Panc1 (cell line): ENCODE data around the gene BRSK1. TPM values are rescaled to one million over a fixed set of nuclear protein-coding genes. Genes with fewer than 3 reads are reported as not detected.

Experiments used
- ATAC-seq: fragments of 200-7000 bp; cut with Tn5 transposase; 2 replicates; pipeline ENCODE4 v1.9.1; 2020; ENCODE audit warnings: mild to moderate bottlenecking, moderate library complexity
- BruUV-seq: library from RNA; stranded (reverse); fragments of 400-500 nt; replicated peaks from 2 replicates; lab custom pipeline; 2021; lab: Mats Ljungman, UMichigan
- CTCF ChIA-PET: fragments of 300-600 bp; sonication (Branson Sonifier 250); formaldehyde crosslinking; loops from one replicate; lab custom pipeline; 2022; ENCODE audit warnings: antibody characterized with exemption; lab: Charles Lee
- POLR2A ChIA-PET: fragments of 300-600 bp; sonication (Branson Sonifier 250); formaldehyde crosslinking; loops from one replicate; lab custom pipeline; 2022; ENCODE audit warnings: antibody characterized with exemption; lab: Charles Lee
- DNase-seq: peaks from one replicate; pipeline ENCODE4 v3.0.0-alpha.2; 2010; ENCODE audit warnings: low read depth, low spot score
- H3K27ac ChIP-seq: 2 replicates; pipeline ENCODE4 v1.5.1; 2011; ENCODE audit warnings: mild to moderate bottlenecking, low read length, inconsistent platforms
- H3K27me3 ChIP-seq: fragments of 200-500 bp; sonication (Bioruptor generic); 2 replicates; pipeline ENCODE4 v1.6.0; 2014; ENCODE audit warnings: low read length, inconsistent platforms; ENCODE audit not compliant: control insufficient read depth, insufficient read depth
- H3K36me3 ChIP-seq: fragments of 200-500 bp; sonication (Bioruptor generic); 2 replicates; pipeline ENCODE4 v1.5.1; 2014; ENCODE audit warnings: inconsistent platforms, mild to moderate bottlenecking, low read length, moderate library complexity; ENCODE audit not compliant: control insufficient read depth, insufficient read depth
- H3K4me1 ChIP-seq: 2 replicates; pipeline ENCODE4 v1.5.1; 2011; ENCODE audit warnings: inconsistent platforms, mild to moderate bottlenecking, low read length, moderate library complexity; ENCODE audit not compliant: control insufficient read depth, insufficient read depth
- H3K4me3 ChIP-seq, 2 experiments: 2 replicates each; pipeline ENCODE4 v1.5.1; 2011 to 2012; ENCODE audit warnings: low read depth in 2 of 2, low read length in 2 of 2, mild to moderate bottlenecking in 2 of 2, inconsistent platforms in 1 of 2, moderate library complexity in 1 of 2
- H3K9me3 ChIP-seq: fragments of 200-500 bp; sonication (Bioruptor generic); 2 replicates; pipeline ENCODE4 v1.5.1; 2014; ENCODE audit warnings: low read depth, mild to moderate bottlenecking, inconsistent platforms, low read length, moderate library complexity; ENCODE audit not compliant: control insufficient read depth, insufficient read depth
- POLR2AphosphoS5 ChIP-seq: IDR thresholded peaks from 2 replicates; pipeline ENCODE4 v1.6.1; 2012; ENCODE audit warnings: mild to moderate bottlenecking, low read depth, low read length, moderate library complexity
- SIN3A ChIP-seq: IDR thresholded peaks from 2 replicates; pipeline ENCODE4 v1.6.1; 2012; ENCODE audit warnings: low read depth, mild to moderate bottlenecking, low read length, moderate library complexity, borderline replicate concordance; ENCODE audit not compliant: insufficient read depth
- TCF7L2 ChIP-seq: IDR thresholded peaks from 2 replicates; pipeline ENCODE4 v1.6.1; 2011; ENCODE audit warnings: mild to moderate bottlenecking, low read depth, low read length, inconsistent platforms
- in situ Hi-C: cut with HindIII; loops from 2 replicates; pipeline ENCODE4 v1.10.0; 2016; ENCODE audit warnings: low sequenced_read_pairs, low pct_unique_long_range_greater_than_20kb
- intact Hi-C: fragments of 100-400 bp; cut with micrococcal nuclease; formaldehyde crosslinking; loops from one replicate; pipeline ENCODE4 v1.10.0; 2022; ENCODE audit not compliant: unreplicated experiment
- total RNA-seq: library from RNA; stranded (reverse); gene quantifications from one replicate; pipeline ENCODE4 v1.2.1, GENCODE V29; 2021; ENCODE audit not compliant: unreplicated experiment
- TF ChIP-seq, protein P1 (sequence below), 2 experiments: IDR thresholded peaks; 2 replicates each; pipeline ENCODE4 v1.6.1; 2011 to 2012; ENCODE audit warnings: low read depth in 2 of 2, control low read depth in 1 of 2, low read length in 1 of 2, mild to moderate bottlenecking in 1 of 2, moderate library complexity in 1 of 2; ENCODE audit not compliant: insufficient read depth in 1 of 2
- TF ChIP-seq, protein P2 (sequence below): fragments of 450-650 bp; IDR thresholded peaks from 2 replicates; pipeline ENCODE4 v1.5.1; 2017; ENCODE audit warnings: mild to moderate bottlenecking

BRSK1 gene
- total RNA-seq, 1 experiment from 2014 or later: 7.9 TPM

DNA sequence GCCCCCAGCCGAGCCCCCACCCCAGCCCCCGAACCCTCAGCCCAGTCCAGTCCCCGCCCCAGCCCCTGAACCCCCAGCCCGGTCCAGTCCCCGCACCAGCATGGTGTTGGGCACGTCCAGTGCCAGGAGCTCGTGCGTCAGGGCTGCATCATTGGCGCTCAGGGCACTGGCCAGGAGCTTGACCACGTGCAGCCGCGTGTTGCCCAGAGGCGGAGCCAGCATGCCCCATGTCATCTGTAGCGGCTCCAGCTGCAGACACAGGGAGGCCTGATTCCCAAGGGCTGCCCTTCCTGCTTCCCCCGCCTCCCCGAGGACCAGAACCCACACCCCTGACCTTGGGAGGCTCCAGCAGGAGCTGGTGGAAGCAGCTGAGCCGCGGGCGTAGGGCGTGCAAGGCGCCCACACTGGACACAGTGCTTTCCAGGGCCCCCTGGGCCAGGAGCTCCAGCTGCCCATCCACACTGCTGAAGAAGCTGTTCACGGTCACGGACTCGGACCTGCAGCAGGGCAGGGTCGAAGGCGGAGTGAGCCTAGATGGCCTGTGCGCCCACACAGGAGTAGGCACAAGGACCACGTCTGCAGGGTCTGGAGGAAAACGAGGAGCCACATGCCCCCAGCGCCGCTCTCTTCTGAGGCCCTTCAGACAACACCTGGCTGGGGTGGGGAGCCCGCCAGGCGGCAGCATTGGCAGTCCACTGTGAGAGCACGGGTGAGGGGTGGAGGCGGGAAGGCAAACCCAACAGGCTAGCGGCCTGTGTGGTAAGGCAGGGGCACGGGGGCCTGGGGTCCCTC, 42.5 kb upstream of the BRSK1 start:
- Histone ChIP-seq H3K4me1 (no peaks in the 10 kb centered on the region), H3K27ac (no peak overlapping the region), H3K4me3 (no peak overlapping the region), H3K9me3 (no peaks in the 10 kb centered on the region), H3K36me3 (peaks cover 21% of the 10 kb centered on the region; the same call in 1 of the 2 replicates), H3K27me3 (no peaks in the 10 kb centered on the region)
- intact Hi-C loops: no loop called here
- no peak for DNase-seq
- ATAC-seq: 0 out of 2 replicates have a peak, but pooled peaks have one; percentile 9
- ChIA-PET POLR2A (no interaction called here), CTCF (no interaction called here)
- no TSS peak for BruUV-seq
- in situ Hi-C loops: no loop called here
- TF ChIP-seq, protein P1, sequence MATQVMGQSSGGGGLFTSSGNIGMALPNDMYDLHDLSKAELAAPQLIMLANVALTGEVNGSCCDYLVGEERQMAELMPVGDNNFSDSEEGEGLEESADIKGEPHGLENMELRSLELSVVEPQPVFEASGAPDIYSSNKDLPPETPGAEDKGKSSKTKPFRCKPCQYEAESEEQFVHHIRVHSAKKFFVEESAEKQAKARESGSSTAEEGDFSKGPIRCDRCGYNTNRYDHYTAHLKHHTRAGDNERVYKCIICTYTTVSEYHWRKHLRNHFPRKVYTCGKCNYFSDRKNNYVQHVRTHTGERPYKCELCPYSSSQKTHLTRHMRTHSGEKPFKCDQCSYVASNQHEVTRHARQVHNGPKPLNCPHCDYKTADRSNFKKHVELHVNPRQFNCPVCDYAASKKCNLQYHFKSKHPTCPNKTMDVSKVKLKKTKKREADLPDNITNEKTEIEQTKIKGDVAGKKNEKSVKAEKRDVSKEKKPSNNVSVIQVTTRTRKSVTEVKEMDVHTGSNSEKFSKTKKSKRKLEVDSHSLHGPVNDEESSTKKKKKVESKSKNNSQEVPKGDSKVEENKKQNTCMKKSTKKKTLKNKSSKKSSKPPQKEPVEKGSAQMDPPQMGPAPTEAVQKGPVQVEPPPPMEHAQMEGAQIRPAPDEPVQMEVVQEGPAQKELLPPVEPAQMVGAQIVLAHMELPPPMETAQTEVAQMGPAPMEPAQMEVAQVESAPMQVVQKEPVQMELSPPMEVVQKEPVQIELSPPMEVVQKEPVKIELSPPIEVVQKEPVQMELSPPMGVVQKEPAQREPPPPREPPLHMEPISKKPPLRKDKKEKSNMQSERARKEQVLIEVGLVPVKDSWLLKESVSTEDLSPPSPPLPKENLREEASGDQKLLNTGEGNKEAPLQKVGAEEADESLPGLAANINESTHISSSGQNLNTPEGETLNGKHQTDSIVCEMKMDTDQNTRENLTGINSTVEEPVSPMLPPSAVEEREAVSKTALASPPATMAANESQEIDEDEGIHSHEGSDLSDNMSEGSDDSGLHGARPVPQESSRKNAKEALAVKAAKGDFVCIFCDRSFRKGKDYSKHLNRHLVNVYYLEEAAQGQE (IDR thresholded peaks at IDR 0.05; ENCODE audit: insufficient read depth in 1 of 2, low read depth in 2 of 2, low read length in 1 of 2): no peak
- TF ChIP-seq TCF7L2 (no peak), POLR2AphosphoS5 (no peak), SIN3A (no peak)
- TF ChIP-seq, protein P2, sequence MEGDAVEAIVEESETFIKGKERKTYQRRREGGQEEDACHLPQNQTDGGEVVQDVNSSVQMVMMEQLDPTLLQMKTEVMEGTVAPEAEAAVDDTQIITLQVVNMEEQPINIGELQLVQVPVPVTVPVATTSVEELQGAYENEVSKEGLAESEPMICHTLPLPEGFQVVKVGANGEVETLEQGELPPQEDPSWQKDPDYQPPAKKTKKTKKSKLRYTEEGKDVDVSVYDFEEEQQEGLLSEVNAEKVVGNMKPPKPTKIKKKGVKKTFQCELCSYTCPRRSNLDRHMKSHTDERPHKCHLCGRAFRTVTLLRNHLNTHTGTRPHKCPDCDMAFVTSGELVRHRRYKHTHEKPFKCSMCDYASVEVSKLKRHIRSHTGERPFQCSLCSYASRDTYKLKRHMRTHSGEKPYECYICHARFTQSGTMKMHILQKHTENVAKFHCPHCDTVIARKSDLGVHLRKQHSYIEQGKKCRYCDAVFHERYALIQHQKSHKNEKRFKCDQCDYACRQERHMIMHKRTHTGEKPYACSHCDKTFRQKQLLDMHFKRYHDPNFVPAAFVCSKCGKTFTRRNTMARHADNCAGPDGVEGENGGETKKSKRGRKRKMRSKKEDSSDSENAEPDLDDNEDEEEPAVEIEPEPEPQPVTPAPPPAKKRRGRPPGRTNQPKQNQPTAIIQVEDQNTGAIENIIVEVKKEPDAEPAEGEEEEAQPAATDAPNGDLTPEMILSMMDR: no peak

DNA sequence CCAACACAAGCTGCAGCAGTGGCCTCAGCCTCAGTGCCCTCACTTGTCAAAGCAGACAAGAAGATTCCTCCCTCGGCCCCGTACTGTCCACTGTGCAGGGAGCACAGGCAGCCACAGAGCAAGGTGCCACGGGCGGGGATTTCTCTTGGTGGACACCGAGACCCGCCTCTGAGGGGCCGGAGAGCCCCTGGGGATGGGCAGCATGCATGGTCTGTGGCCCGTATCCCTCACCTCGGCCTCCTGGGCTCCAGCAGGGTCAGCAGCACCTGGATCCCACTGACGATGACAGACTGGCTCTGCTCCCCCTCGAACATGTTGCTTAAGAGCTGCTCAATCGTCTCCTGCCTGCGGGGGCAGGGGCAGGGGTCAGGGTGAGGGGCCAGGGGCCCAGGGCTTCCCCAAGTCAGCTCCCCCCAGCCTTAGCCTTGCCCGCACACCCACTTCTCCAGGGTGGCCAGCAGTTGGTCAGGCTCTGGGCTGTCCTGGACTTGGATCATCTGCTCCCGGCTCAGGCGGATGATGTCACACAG, 41.8 kb upstream of the BRSK1 start:
- H3K36me3 ChIP-seq: peaks cover 22% of the 10 kb centered on the region; the same call in 1 of the 2 replicates

More for the DNA sequence above, 41.8 kb upstream of the BRSK1 start:
- no TSS peak for BruUV-seq
- ATAC-seq (peak; percentile 3; the same call in 1 of the 2 replicates), DNase-seq (no peak)
- ChIA-PET CTCF (no interaction called here), POLR2A (no interaction called here)
- TF ChIP-seq TCF7L2: no peak
- no peak for TF ChIP-seq SIN3A
- TF ChIP-seq, protein P1 (IDR thresholded peaks at IDR 0.05; ENCODE audit: insufficient read depth in 1 of 2, low read depth in 2 of 2, low read length in 1 of 2): no peak
- TF ChIP-seq, protein P2: no peak
- TF ChIP-seq POLR2AphosphoS5: no peak
- H3K27me3 ChIP-seq: no peaks in the 10 kb centered on the region
- in situ Hi-C loops: no loop called here
- intact Hi-C loops: no loop called here
- no peaks in the 10 kb centered on the region for H3K4me1 ChIP-seq
- no peak overlapping the region for H3K27ac ChIP-seq
- no peaks in the 10 kb centered on the region for H3K9me3 ChIP-seq
- H3K4me3 ChIP-seq: no peak overlapping the region
